GM10248 (cell line): ENCODE measurements around the gene EEF1AKMT1.
A peak's percentile ranks its signal among the peaks of the same experiment; 100 is the strongest.
"Not testable (repeated sequence)": the region's sequence is repeated elsewhere in the genome, so short reads cannot be mapped to it uniquely, and the experiment has no call there.

ENCODE experiments used
- CTCF ChIA-PET: fragments of 300-600 bp; sonication (Branson Sonifier 250); formaldehyde crosslinking; extraction: SDS; loops from one replicate; lab custom pipeline; 2021; ENCODE audit warnings: antibody characterized with exemption; lab: Yijun Ruan, JAX
- POLR2A ChIA-PET: fragments of 350-650 bp; sonication (Branson Sonifier 250); formaldehyde crosslinking; extraction: SDS; loops from one replicate; lab custom pipeline; 2020; ENCODE audit warnings: antibody characterized with exemption; lab: Yijun Ruan, JAX
- DNase-seq: peaks from one replicate; pipeline ENCODE4 v3.0.0; 2012; ENCODE audit errors: extremely low spot score
- TF ChIP-seq, protein P1 (sequence below): IDR thresholded peaks from 2 replicates; pipeline ENCODE4 v1.5.1; 2012; ENCODE audit warnings: mild to moderate bottlenecking, low read depth; ENCODE audit errors: extremely low read depth, missing control alignments, control extremely low read depth

The EEF1AKMT1 gene

GRCh38 chr13:20749377-20749776 lies 24.4 kb downstream of the EEF1AKMT1 start:
- TF ChIP-seq, protein P1, sequence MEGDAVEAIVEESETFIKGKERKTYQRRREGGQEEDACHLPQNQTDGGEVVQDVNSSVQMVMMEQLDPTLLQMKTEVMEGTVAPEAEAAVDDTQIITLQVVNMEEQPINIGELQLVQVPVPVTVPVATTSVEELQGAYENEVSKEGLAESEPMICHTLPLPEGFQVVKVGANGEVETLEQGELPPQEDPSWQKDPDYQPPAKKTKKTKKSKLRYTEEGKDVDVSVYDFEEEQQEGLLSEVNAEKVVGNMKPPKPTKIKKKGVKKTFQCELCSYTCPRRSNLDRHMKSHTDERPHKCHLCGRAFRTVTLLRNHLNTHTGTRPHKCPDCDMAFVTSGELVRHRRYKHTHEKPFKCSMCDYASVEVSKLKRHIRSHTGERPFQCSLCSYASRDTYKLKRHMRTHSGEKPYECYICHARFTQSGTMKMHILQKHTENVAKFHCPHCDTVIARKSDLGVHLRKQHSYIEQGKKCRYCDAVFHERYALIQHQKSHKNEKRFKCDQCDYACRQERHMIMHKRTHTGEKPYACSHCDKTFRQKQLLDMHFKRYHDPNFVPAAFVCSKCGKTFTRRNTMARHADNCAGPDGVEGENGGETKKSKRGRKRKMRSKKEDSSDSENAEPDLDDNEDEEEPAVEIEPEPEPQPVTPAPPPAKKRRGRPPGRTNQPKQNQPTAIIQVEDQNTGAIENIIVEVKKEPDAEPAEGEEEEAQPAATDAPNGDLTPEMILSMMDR: no peak
- ChIA-PET POLR2A (no interaction called here), CTCF (interaction anchor here (0.8 to 1.8 kb wide), 3 partner anchors 9 to 35 kb away, joined by 3 to 5 read pairs (median 4); no protein-coding TSS in a partner anchor)
- no peak for DNase-seq

- CTCF ChIA-PET, POLR2A ChIA-PET, DNase-seq: not testable (repeated sequence)
Measured at GRCh38 chr13:20743830-20744404, 29.8 kb downstream of the EEF1AKMT1 start.

DNA sequence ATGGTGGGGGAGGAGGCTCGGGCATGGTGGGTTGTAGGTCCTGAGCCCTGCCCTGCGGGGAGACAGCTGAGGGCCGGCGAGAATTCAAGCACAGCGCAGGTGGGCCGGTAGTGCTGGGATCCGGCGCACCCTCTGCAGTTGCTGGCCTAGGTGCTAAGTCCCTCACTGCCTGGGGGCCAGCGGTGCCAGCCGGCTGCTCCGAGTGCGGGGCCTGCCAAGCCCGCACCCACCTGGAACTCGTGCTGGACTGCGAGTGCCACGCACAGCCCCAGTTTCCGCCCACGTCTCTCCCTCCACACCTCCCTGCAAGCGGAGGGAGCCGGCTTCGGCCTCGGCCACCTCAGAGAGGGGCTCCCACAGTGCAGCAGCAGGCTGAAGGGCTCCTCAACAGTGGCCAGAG lies 33.7 kb downstream of the EEF1AKMT1 start:
- no peak for DNase-seq
- CTCF ChIA-PET: interaction anchor here (0.9 kb wide), 1 partner anchor 10 kb away, joined by 3 read pairs; no protein-coding TSS in a partner anchor
- POLR2A ChIA-PET: no interaction called here
- TF ChIP-seq, protein P1: no peak

GRCh38 chr13:20738616-20739015 lies 35.1 kb downstream of the EEF1AKMT1 start:
- TF ChIP-seq, protein P1: no peak
- DNase-seq: no peak
- ChIA-PET CTCF (interaction anchor here (0.8 kb wide), 1 partner anchor 10 kb away, joined by 3 read pairs; no protein-coding TSS in a partner anchor), POLR2A (no interaction called here)

- peak; percentile 8 for DNase-seq
- POLR2A ChIA-PET: no interaction called here
- TF ChIP-seq, protein P1: no peak
- CTCF ChIA-PET: no interaction called here
Measured at GRCh38 chr13:20729633-20730585, 43.9 kb downstream of the EEF1AKMT1 start.

DNA sequence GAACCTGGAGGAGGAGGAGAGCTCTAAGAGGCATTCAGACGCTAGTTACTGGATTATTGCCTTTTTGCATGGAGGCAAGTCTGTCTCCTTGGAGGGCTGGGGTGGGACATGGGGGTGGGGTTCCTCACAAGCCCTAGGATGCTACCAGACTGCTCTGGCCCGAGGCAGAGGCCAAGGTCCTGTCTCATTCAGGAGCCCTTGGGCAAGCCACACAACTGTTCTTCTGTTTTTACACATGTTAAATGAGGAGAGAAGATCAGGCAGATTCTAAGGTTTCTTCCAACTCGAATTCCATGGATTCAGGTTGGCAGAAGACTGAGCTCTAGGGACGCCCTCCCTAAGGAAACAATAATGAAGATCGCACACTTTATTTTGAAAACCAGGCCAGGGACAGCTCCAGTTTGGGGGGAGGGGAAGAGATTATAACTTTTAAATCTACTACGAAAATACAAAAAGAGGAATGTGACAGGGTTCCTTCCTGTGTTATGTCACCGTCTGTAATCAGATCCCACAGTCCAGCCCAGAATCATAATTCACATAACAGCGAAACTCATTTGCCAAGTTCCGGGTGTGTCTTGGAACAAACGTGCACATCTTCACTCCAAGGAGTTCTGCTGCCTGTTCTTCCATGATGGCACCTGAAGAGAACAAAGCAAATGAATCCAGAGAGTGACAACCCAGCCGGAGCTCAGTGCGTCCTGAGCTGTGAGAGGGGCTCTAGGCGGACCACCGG lies 45.0 kb downstream of the EEF1AKMT1 start:
- DNase-seq: peak; percentile 3
- ChIA-PET CTCF (interaction anchor here (1.0 kb wide), 1 partner anchor 10 kb away, joined by 3 read pairs; no protein-coding TSS in a partner anchor), POLR2A (no interaction called here)
- TF ChIP-seq, protein P1: no peak
